ENCODE results near the gene FUS. TPM values are rescaled to one million over a fixed set of nuclear protein-coding genes. Genes with fewer than 3 reads are reported as not detected.

Gene FUS
- total RNA-seq, 1 experiment from 2014 or later: 522 TPM

DNA sequence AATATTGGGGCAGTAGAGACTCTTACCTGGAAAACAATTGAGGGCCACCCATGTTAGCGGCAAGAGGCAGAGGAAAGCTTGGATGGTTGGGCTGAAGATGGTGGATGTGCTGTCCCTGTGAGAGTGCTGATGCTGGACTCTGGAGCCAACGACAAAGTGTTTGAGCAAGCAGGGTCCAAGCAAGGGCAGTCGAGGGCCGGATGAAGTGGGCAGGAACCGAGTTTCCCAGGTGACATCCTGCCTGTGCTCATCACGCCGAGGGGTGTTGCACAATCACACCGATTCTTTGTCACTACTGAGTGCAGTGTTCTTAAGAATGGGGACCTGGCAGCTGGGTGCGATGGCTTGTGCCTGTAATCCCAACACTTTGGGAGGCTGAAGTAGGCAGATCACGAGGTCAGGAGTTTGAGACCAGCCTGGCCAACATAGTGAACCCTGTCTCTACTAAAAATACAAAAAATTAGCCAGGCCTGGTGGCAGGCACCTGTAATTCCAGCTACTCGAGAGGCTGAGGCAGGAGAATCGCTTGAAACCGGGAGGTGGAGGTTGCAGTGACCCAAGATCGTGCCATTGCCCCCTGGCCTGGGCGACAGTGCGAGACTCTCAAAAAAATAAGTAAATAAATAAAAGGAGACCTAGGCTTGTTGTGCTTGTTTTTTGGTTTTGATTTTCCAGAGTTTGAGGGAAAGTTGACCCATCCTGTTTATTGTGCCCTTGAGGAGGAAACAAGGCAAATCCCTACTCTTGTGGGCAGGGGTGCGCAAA, 16.6 kb downstream of the FUS start (continued):
- TF ChIP-seq ELF1 (IDR thresholded peaks at IDR 0.05; ENCODE audit: borderline replicate concordance, low read depth) (no peak), FOSL1 (IDR thresholded peaks at IDR 0.05; ENCODE audit: low read depth) (no peak), TCF7L2 (IDR thresholded peaks at IDR 0.05; ENCODE audit: borderline replicate concordance, extremely low read depth, insufficient read depth, insufficient read length) (no peak)

DNA sequence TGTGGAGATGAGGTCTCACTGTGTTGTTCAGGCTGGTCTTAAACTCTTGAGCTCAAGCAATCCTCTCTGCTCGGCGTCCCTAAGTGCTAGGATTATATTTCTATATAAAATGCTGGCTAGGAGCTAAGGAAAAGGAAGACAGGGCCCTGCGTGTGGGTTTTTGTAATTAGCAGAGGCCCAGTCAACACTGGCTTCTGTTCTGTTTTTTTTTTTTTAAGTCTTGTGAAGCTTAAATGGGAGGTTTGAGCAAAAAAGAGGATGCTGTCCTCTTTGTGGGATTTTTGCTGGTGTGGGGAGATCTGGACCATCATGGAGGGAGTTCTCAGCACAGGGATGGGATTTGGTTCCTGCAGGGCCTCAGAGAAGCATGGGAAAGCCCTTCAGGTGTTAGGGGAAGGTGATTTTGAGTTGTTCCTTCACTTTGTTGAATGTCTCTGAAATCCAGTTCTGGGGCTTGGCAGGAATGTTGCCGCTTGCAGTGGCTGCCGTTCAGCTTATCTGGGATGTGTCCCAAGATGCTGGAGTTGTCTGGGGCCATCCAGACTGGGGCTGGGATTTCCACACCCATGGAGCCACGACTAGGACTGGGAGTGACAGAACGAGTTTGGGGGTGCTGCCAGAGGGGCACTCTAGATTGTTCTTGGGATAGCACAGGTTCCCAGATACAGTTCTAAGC, 18.4 kb downstream of the FUS start:
- Histone ChIP-seq H3K9ac (ENCODE audit: low read length) (no peak overlapping the region), H3K27ac (ENCODE audit: low read depth, low read length) (no peak overlapping the region), H2AFZ (ENCODE audit: low read depth, low read length, poor library complexity, severe bottlenecking) (no peak overlapping the region), H3K4me1 (ENCODE audit: control insufficient read depth in 1 of 2, insufficient read depth in 2 of 2, low read length in 2 of 2) (0 out of 4 replicates have a peak, but pooled peaks cover 0 to under 1% of the 10 kb centered on the region in 2 experiments), H3K4me2 (ENCODE audit: low read length) (no peak overlapping the region), H3K27me3 (ENCODE audit: insufficient read depth, low read length) (no peaks in the 10 kb centered on the region), H4K20me1 (ENCODE audit: insufficient read depth) (peaks cover 24% of the 10 kb centered on the region; the same call in 1 of the 2 replicates), H3K9me2 (ENCODE audit: insufficient read depth) (no peaks in the 10 kb centered on the region), H3K79me2 (ENCODE audit: insufficient read depth, low read length) (peaks cover 38% of the 10 kb centered on the region), H3K9me3 (ENCODE audit: control insufficient read depth in 1 of 2, insufficient read depth in 1 of 2, low read depth in 1 of 2, low read length in 2 of 2) (no peaks in the 10 kb centered on the region), H3K36me3 (ENCODE audit: control insufficient read depth in 1 of 2, insufficient read depth in 2 of 2, low read length in 2 of 2) (peaks cover 37 to 66% of the 10 kb centered on the region in 2 experiments), H3K4me3 (replicated peaks in 1 of 2; ENCODE audit: low read depth in 1 of 2, low read length in 2 of 2) (no peak overlapping the region)
- POLR2A ChIA-PET: interaction anchor here (1.2 to 1.7 kb wide), 2 partner anchors 9 to 18 kb away, joined by 3 to 9 read pairs; partner anchors contain the start of gene FUS
- RAD21 ChIA-PET (ENCODE audit: low non-redundant PET in 1 of 2, low total read pairs in 2 of 2, uncharacterized antibody in 2 of 2, unreplicated experiment in 2 of 2): no interaction called here
- CTCF ChIA-PET: no interaction called here
- TF ChIP-seq TCF7L2 (IDR thresholded peaks at IDR 0.05; ENCODE audit: borderline replicate concordance, extremely low read depth, insufficient read depth, insufficient read length) (no peak), POLR2A (IDR thresholded peaks at IDR 0.05; ENCODE audit: borderline replicate concordance, extremely low read depth, insufficient read depth, insufficient read length) (no peak), SP1 (IDR thresholded peaks at IDR 0.05; ENCODE audit: low read depth) (no peak)
- TF ChIP-seq, protein P1, sequence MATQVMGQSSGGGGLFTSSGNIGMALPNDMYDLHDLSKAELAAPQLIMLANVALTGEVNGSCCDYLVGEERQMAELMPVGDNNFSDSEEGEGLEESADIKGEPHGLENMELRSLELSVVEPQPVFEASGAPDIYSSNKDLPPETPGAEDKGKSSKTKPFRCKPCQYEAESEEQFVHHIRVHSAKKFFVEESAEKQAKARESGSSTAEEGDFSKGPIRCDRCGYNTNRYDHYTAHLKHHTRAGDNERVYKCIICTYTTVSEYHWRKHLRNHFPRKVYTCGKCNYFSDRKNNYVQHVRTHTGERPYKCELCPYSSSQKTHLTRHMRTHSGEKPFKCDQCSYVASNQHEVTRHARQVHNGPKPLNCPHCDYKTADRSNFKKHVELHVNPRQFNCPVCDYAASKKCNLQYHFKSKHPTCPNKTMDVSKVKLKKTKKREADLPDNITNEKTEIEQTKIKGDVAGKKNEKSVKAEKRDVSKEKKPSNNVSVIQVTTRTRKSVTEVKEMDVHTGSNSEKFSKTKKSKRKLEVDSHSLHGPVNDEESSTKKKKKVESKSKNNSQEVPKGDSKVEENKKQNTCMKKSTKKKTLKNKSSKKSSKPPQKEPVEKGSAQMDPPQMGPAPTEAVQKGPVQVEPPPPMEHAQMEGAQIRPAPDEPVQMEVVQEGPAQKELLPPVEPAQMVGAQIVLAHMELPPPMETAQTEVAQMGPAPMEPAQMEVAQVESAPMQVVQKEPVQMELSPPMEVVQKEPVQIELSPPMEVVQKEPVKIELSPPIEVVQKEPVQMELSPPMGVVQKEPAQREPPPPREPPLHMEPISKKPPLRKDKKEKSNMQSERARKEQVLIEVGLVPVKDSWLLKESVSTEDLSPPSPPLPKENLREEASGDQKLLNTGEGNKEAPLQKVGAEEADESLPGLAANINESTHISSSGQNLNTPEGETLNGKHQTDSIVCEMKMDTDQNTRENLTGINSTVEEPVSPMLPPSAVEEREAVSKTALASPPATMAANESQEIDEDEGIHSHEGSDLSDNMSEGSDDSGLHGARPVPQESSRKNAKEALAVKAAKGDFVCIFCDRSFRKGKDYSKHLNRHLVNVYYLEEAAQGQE (IDR thresholded peaks at IDR 0.05; ENCODE audit: low read depth): no peak
- ATAC-seq: no peak
- DNase-seq (ENCODE audit: low read depth, low spot score): no peak
- no TSS peak for BruUV-seq (replicated peaks)
- intact Hi-C loops (cut with micrococcal nuclease): no loop called here
